Measurements from ENCODE around the gene USB1. TPM values are rescaled to one million over a fixed set of nuclear protein-coding genes. Genes with fewer than 3 reads are reported as not detected.

USB1 gene
- total RNA-seq, 4 donors from 2014 or later, result 21.3 to 63.4 (median 45.2) TPM

- Histone ChIP-seq H3K4me3 (no peak overlapping the region), H3K27me3 (no peaks in the 10 kb centered on the region), H3K4me1 (no peaks in the 10 kb centered on the region), H3K9me3 (no peaks in the 10 kb centered on the region), H3K27ac (no peak overlapping the region), H3K36me3 (no peaks in the 10 kb centered on the region)
- 85 to 90% methylated on average over 3 to 8 of the region's 8 CpGs for WGBS, 2 donors (ENCODE audit: low coverage in 1 of 2)
- DNase-seq, result no peak
- TF ChIP-seq POLR2AphosphoS5 (IDR thresholded peaks at IDR 0.05) (no peak), EP300 (IDR thresholded peaks at IDR 0.05; ENCODE audit: low read depth) (no peak), POLR2A (IDR thresholded peaks at IDR 0.05) (no peak)
- TF ChIP-seq, protein P1, sequence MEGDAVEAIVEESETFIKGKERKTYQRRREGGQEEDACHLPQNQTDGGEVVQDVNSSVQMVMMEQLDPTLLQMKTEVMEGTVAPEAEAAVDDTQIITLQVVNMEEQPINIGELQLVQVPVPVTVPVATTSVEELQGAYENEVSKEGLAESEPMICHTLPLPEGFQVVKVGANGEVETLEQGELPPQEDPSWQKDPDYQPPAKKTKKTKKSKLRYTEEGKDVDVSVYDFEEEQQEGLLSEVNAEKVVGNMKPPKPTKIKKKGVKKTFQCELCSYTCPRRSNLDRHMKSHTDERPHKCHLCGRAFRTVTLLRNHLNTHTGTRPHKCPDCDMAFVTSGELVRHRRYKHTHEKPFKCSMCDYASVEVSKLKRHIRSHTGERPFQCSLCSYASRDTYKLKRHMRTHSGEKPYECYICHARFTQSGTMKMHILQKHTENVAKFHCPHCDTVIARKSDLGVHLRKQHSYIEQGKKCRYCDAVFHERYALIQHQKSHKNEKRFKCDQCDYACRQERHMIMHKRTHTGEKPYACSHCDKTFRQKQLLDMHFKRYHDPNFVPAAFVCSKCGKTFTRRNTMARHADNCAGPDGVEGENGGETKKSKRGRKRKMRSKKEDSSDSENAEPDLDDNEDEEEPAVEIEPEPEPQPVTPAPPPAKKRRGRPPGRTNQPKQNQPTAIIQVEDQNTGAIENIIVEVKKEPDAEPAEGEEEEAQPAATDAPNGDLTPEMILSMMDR (IDR thresholded peaks at IDR 0.05), result no peak
- in situ Hi-C loops (cut with MboI; ENCODE audit: low pct_ligation_motif_present in 1 of 4, low pct_unique_long_range_greater_than_20kb in 1 of 4, low sequenced_read_pairs in 3 of 4) (no loop called here), intact Hi-C loops (cut with DNase I; ENCODE audit: low total_unique reads) (no loop called here)
Measured at GRCh38 chr16:57959121-57959520, 42.1 kb upstream of the USB1 start.

DNA sequence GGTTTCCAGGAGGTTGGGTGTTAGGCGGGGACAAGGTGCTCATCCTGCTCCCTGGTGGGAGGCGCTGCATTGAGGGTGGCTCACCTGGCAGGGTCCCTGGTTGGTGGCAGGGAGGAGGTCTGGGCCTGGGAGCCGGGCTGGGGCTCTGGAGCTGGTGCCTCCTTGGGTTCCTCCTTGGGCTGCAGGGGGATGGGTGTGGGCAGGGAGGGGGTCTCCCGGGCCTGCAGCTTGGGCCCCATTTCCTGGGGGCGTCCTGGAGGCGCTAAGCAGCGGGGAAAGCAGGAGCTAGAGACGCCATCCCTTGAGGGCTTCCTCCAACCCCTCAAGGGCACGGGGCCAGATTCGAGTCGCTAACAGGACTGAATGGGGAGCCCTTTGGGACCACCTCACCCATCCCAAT is 41.4 kb upstream of the USB1 start:
- H3K27ac ChIP-seq, result no peak overlapping the region
- H3K36me3 ChIP-seq, result no peaks in the 10 kb centered on the region
- H3K27me3 ChIP-seq, result no peaks in the 10 kb centered on the region
- H3K4me3 ChIP-seq, result no peak overlapping the region
- TF ChIP-seq, protein P1 (IDR thresholded peaks at IDR 0.05), result no peak
- TF ChIP-seq EP300 (IDR thresholded peaks at IDR 0.05; ENCODE audit: low read depth) (no peak), POLR2AphosphoS5 (IDR thresholded peaks at IDR 0.05) (no peak), POLR2A (IDR thresholded peaks at IDR 0.05) (no peak)
- WGBS, 2 donors (ENCODE audit: low coverage in 1 of 2), result 89% methylated on average over 10 of the region's 11 CpGs; no CpG with 5 or more reads in 1 of the 2 donors
- no peaks in the 10 kb centered on the region for H3K9me3 ChIP-seq
- intact Hi-C loops (cut with DNase I; ENCODE audit: low total_unique reads), result no loop called here
- DNase-seq, result no peak
- no peaks in the 10 kb centered on the region for H3K4me1 ChIP-seq
- in situ Hi-C loops (cut with MboI; ENCODE audit: low pct_ligation_motif_present in 1 of 4, low pct_unique_long_range_greater_than_20kb in 1 of 4, low sequenced_read_pairs in 3 of 4), result no loop called here

GRCh38 chr16:57960310-57960709 is 40.9 kb upstream of the USB1 start:
- Histone ChIP-seq H3K4me3 (no peak overlapping the region), H3K9me3 (no peaks in the 10 kb centered on the region), H3K4me1 (no peaks in the 10 kb centered on the region), H3K36me3 (no peaks in the 10 kb centered on the region), H3K27ac (no peak overlapping the region), H3K27me3 (no peaks in the 10 kb centered on the region)
- TF ChIP-seq POLR2A (IDR thresholded peaks at IDR 0.05) (no peak), POLR2AphosphoS5 (IDR thresholded peaks at IDR 0.05) (no peak), EP300 (IDR thresholded peaks at IDR 0.05; ENCODE audit: low read depth) (no peak)
- TF ChIP-seq, protein P1 (IDR thresholded peaks at IDR 0.05), result no peak
- intact Hi-C loops (cut with DNase I; ENCODE audit: low total_unique reads), result no loop called here
- in situ Hi-C loops (cut with MboI; ENCODE audit: low pct_ligation_motif_present in 1 of 4, low pct_unique_long_range_greater_than_20kb in 1 of 4, low sequenced_read_pairs in 3 of 4), result no loop called here
- no peak for DNase-seq
- 99% methylated on average over 8 of the region's 10 CpGs; no CpG with 5 or more reads in 1 of the 2 donors for WGBS, 2 donors (ENCODE audit: low coverage in 1 of 2)

GRCh38 chr16:57960826-57961472 is 40.3 kb upstream of the USB1 start:
- H3K27me3 ChIP-seq, result no peaks in the 10 kb centered on the region
- H3K27ac ChIP-seq, result no peak overlapping the region
- H3K4me3 ChIP-seq, result no peak overlapping the region
- in situ Hi-C loops (cut with MboI; ENCODE audit: low pct_ligation_motif_present in 1 of 4, low pct_unique_long_range_greater_than_20kb in 1 of 4, low sequenced_read_pairs in 3 of 4), result no loop called here
- intact Hi-C loops (cut with DNase I; ENCODE audit: low total_unique reads), result no loop called here
- DNase-seq, result no peak
- no peaks in the 10 kb centered on the region for H3K36me3 ChIP-seq
- no peaks in the 10 kb centered on the region for H3K4me1 ChIP-seq
- 90% methylated on average over 6 of the region's 7 CpGs; no CpG with 5 or more reads in 1 of the 2 donors for WGBS, 2 donors (ENCODE audit: low coverage in 1 of 2)
- no peaks in the 10 kb centered on the region for H3K9me3 ChIP-seq
- TF ChIP-seq POLR2A (IDR thresholded peaks at IDR 0.05) (no peak), POLR2AphosphoS5 (IDR thresholded peaks at IDR 0.05) (no peak), EP300 (IDR thresholded peaks at IDR 0.05; ENCODE audit: low read depth) (no peak)
- TF ChIP-seq, protein P1 (IDR thresholded peaks at IDR 0.05), result no peak
